Thyroid gland (tissue), 4 donors: ENCODE measurements around the gene MAP1LC3B2. TPM values are rescaled to one million over a fixed set of nuclear protein-coding genes. Genes with fewer than 3 reads are reported as not detected.

ENCODE experiments used
- DNase-seq, 2 donors: peaks; one replicate each; pipeline ENCODE4 v3.0.0-alpha.2; 2019
- H3K27ac ChIP-seq, 3 donors: fragments of 200-600 bp; sonication (generic); 1 replicate in 2 of 3; 2 replicates in 1 of 3; pipeline ENCODE4 v1.5.1; 2016 to 2019; ENCODE audit warnings: mild to moderate bottlenecking in 1 of 3, moderate library complexity in 1 of 3
- H3K27me3 ChIP-seq: fragments of 200-600 bp; sonication (generic); one replicate; pipeline ENCODE4 v1.5.1; 2019
- H3K36me3 ChIP-seq, 2 donors: fragments of 200-600 bp; sonication (generic); one replicate each; pipeline ENCODE4 v1.5.1; 2016 to 2019
- H3K4me1 ChIP-seq, 2 donors: fragments of 200-600 bp; sonication (generic); one replicate each; pipeline ENCODE4 v1.5.1; 2017 to 2019
- H3K4me3 ChIP-seq, 3 donors: fragments of 200-600 bp; sonication (generic); replicated peaks in 1 of 3; 1 replicate in 2 of 3; 2 replicates in 1 of 3; pipeline ENCODE4 v1.5.1; 2016; ENCODE audit warnings: mild to moderate bottlenecking in 1 of 3
- H3K9me3 ChIP-seq: fragments of 200-600 bp; sonication (generic); one replicate; pipeline ENCODE4 v1.5.1; 2017
- CTCF ChIP-seq, 6 experiments: fragments of 200-600 bp in 3 of 6; fragments of 450-650 bp in 3 of 6; sonication (generic) in 3 of 6; IDR thresholded peaks; one replicate each; pipeline ENCODE4 v1.5.1; 2016 to 2019; ENCODE audit warnings: antibody characterized with exemption in 6 of 6, mild to moderate bottlenecking in 2 of 6, inconsistent platforms in 1 of 6, moderate library complexity in 1 of 6
- POLR2A ChIP-seq, 2 donors: fragments of 450-650 bp; IDR thresholded peaks; one replicate each; pipeline ENCODE4 v1.6.1; 2017; ENCODE audit warnings: antibody characterized with exemption in 2 of 2, mild to moderate bottlenecking in 2 of 2, moderate library complexity in 1 of 2
- whole genome bisulfite sequencing, 2 donors: methylation state at CpG; one replicate each; pipeline ENCODE4 v1.1.5; 2017; 5-methylcytosine and 5-hydroxymethylcytosine counted together
- intact Hi-C: fragments of 100-400 bp; cut with DNase I; formaldehyde crosslinking; loops from one replicate; pipeline ENCODE4 v1.15.1; 2023
- total RNA-seq, 4 donors: library from RNA; depleted of rRNA; stranded (reverse); fragments of >200 nt; gene quantifications; one replicate each; pipeline ENCODE4 v1.2.3, GENCODE V29; 2016

MAP1LC3B2 gene
- total RNA-seq, 4 donors from 2014 or later, result 1.6 TPM; not detected in 3

- no peak for TF ChIP-seq CTCF (IDR thresholded peaks at IDR 0.05)
- TF ChIP-seq POLR2A (IDR thresholded peaks at IDR 0.05), result no peak
- no peaks in the 10 kb centered on the region for H3K27me3 ChIP-seq
- no peak overlapping the region for H3K27ac ChIP-seq
- no peaks in the 10 kb centered on the region for H3K9me3 ChIP-seq
- DNase-seq, result no peak
- intact Hi-C loops, result loop anchor here (5.0 to 10.0 kb wide), 2 partner anchors 51 to 318 kb away; partner anchors contain the start of gene MED13L
- H3K4me3 ChIP-seq, result no peak overlapping the region
- H3K36me3 ChIP-seq, result no peaks in the 10 kb centered on the region
- peaks cover 35 to 53% of the 10 kb centered on the region in 2 donors for H3K4me1 ChIP-seq
Measured at GRCh38 chr12:116595672-116596071, 36.5 kb downstream of the MAP1LC3B2 start.

- H3K4me1 ChIP-seq, result peaks cover 23 to 44% of the 10 kb centered on the region in 2 donors
- H3K27ac ChIP-seq, result no peak overlapping the region
- WGBS, 2 donors, result 92 to 96% methylated on average over 1 of the region's 1 CpG
- no peak overlapping the region for H3K4me3 ChIP-seq
- H3K36me3 ChIP-seq, result no peaks in the 10 kb centered on the region
- H3K9me3 ChIP-seq, result no peaks in the 10 kb centered on the region
- no peaks in the 10 kb centered on the region for H3K27me3 ChIP-seq
- DNase-seq, result no peak
- intact Hi-C loops, result loop anchor here (5.0 to 10.0 kb wide), 2 partner anchors 53 to 321 kb away; partner anchors contain the start of gene MED13L
- TF ChIP-seq CTCF (IDR thresholded peaks at IDR 0.05), result no peak
- no peak for TF ChIP-seq POLR2A (IDR thresholded peaks at IDR 0.05)
Measured at GRCh38 chr12:116597886-116598285, 38.7 kb downstream of the MAP1LC3B2 start.

GRCh38 chr12:116598311-116599284, 39.4 kb downstream of the MAP1LC3B2 start:
- Histone ChIP-seq H3K27me3 (no peaks in the 10 kb centered on the region), H3K9me3 (no peaks in the 10 kb centered on the region), H3K36me3 (no peaks in the 10 kb centered on the region), H3K4me3 (no peak overlapping the region), H3K4me1 (peaks cover 21 to 41% of the 10 kb centered on the region in 2 donors), H3K27ac (peak overlapping the region; percentile 57 to 83 (median 77))
- intact Hi-C loops, result loop anchor here (5.0 to 10.0 kb wide), 2 partner anchors 54 to 321 kb away; partner anchors contain the start of gene MED13L
- peak; percentile 55 to 62 for DNase-seq
- WGBS, 2 donors, result 64 to 65% methylated on average over 22 of the region's 22 CpGs
- TF ChIP-seq POLR2A (IDR thresholded peaks at IDR 0.05) (no peak), CTCF (IDR thresholded peaks at IDR 0.05) (no peak)

- no peaks in the 10 kb centered on the region for H3K27me3 ChIP-seq
- no peaks in the 10 kb centered on the region for H3K9me3 ChIP-seq
- intact Hi-C loops, result loop anchor here (5.0 to 10.0 kb wide), 4 partner anchors 55 to 597 kb away; partner anchors contain the start of gene MED13L
- TF ChIP-seq CTCF (IDR thresholded peaks at IDR 0.05) (peak; percentile 31 to 83 (median 46)), POLR2A (IDR thresholded peaks at IDR 0.05) (peak in 1 of 2 donors; percentile 39)
- no peaks in the 10 kb centered on the region for H3K36me3 ChIP-seq
- H3K27ac ChIP-seq, result peak overlapping the region; percentile 57 to 83 (median 77)
- H3K4me3 ChIP-seq, result no peak overlapping the region
- DNase-seq, result peak; percentile 88
- peaks cover 21 to 44% of the 10 kb centered on the region in 2 donors for H3K4me1 ChIP-seq
- 8 to 10% methylated on average over 25 to 30 of the region's 30 CpGs for WGBS, 2 donors
Measured at GRCh38 chr12:116599285-116600136, 40.3 kb downstream of the MAP1LC3B2 start.
